Neuron (in vitro differentiated cells): ENCODE results near the gene TEAD4.
A peak's percentile ranks its signal among the peaks of the same experiment; 100 is the strongest.

Source experiments
- H2AFZ ChIP-seq: one replicate; pipeline ENCODE4 v1.6.1; 2013; ENCODE audit warnings: low read depth, mild to moderate bottlenecking, inconsistent platforms, low read length, moderate library complexity
- H3K27me3 ChIP-seq: one replicate; pipeline ENCODE4 v1.6.1; 2013; ENCODE audit warnings: low read length; ENCODE audit not compliant: insufficient read depth
- H3K36me3 ChIP-seq: one replicate; pipeline ENCODE4 v1.6.1; 2013; ENCODE audit warnings: low read length; ENCODE audit not compliant: insufficient read depth
- H3K4me1 ChIP-seq: one replicate; pipeline ENCODE4 v1.6.1; 2013; ENCODE audit warnings: low read length; ENCODE audit not compliant: insufficient read depth
- H3K4me3 ChIP-seq: 2 replicates; pipeline ENCODE4 v1.5.1; 2013; ENCODE audit warnings: mild to moderate bottlenecking, low read length, moderate library complexity
- H3K9me3 ChIP-seq: one replicate; pipeline ENCODE4 v1.6.1; 2013; ENCODE audit warnings: low read length

Gene TEAD4

GRCh38 chr12:3078086-3078820, 119.1 kb downstream of the TEAD4 start:
- Histone ChIP-seq H3K4me3 (peak overlapping the region; percentile 78), H3K27me3 (peaks cover 2% of the 10 kb centered on the region), H2AFZ (no peak overlapping the region), H3K4me1 (peaks cover 11% of the 10 kb centered on the region), H3K36me3 (no peaks in the 10 kb centered on the region), H3K9me3 (peaks cover 2% of the 10 kb centered on the region)

GRCh38 chr12:3081091-3081490, 121.9 kb downstream of the TEAD4 start:
- Histone ChIP-seq H3K27me3 (no peaks in the 10 kb centered on the region), H3K4me3 (no peak overlapping the region), H3K36me3 (no peaks in the 10 kb centered on the region), H3K4me1 (peaks cover 11% of the 10 kb centered on the region), H2AFZ (no peak overlapping the region), H3K9me3 (peaks cover 2% of the 10 kb centered on the region)

- no peaks in the 10 kb centered on the region for H3K36me3 ChIP-seq
- H3K9me3 ChIP-seq = peaks cover 2% of the 10 kb centered on the region
- peaks cover 5% of the 10 kb centered on the region for H3K4me1 ChIP-seq
- no peaks in the 10 kb centered on the region for H3K27me3 ChIP-seq
- no peak overlapping the region for H3K4me3 ChIP-seq
- H2AFZ ChIP-seq = no peak overlapping the region
These were observed 122.7 kb downstream of the TEAD4 start for GRCh38 chr12:3081886-3082285.

GRCh38 chr12:3083241-3083920, 124.2 kb downstream of the TEAD4 start:
- H3K36me3 ChIP-seq = no peaks in the 10 kb centered on the region
- H3K4me3 ChIP-seq = no peak overlapping the region
- no peak overlapping the region for H2AFZ ChIP-seq
- H3K27me3 ChIP-seq = no peaks in the 10 kb centered on the region
- no peaks in the 10 kb centered on the region for H3K4me1 ChIP-seq
- H3K9me3 ChIP-seq = peaks cover 2% of the 10 kb centered on the region

GRCh38 chr12:3083921-3084347, 124.7 kb downstream of the TEAD4 start:
- Histone ChIP-seq H2AFZ (no peak overlapping the region), H3K4me1 (no peaks in the 10 kb centered on the region), H3K4me3 (no peak overlapping the region), H3K9me3 (peaks cover 2% of the 10 kb centered on the region), H3K27me3 (no peaks in the 10 kb centered on the region), H3K36me3 (no peaks in the 10 kb centered on the region)

GRCh38 chr12:3084742-3085141, 125.5 kb downstream of the TEAD4 start:
- no peak overlapping the region for H2AFZ ChIP-seq
- no peaks in the 10 kb centered on the region for H3K27me3 ChIP-seq
- no peaks in the 10 kb centered on the region for H3K4me1 ChIP-seq
- no peaks in the 10 kb centered on the region for H3K36me3 ChIP-seq
- no peak overlapping the region for H3K4me3 ChIP-seq
- peaks cover 2% of the 10 kb centered on the region for H3K9me3 ChIP-seq

GRCh38 chr12:3085341-3086139, 126.3 kb downstream of the TEAD4 start:
- Histone ChIP-seq H3K27me3 (no peaks in the 10 kb centered on the region), H3K36me3 (no peaks in the 10 kb centered on the region), H2AFZ (no peak overlapping the region), H3K4me3 (no peak overlapping the region), H3K4me1 (peaks cover 2% of the 10 kb centered on the region), H3K9me3 (peaks cover 2% of the 10 kb centered on the region)

GRCh38 chr12:3086211-3086610, 127.0 kb downstream of the TEAD4 start:
- peaks cover 2% of the 10 kb centered on the region for H3K9me3 ChIP-seq
- no peak overlapping the region for H3K4me3 ChIP-seq
- H2AFZ ChIP-seq = no peak overlapping the region
- peaks cover 8% of the 10 kb centered on the region for H3K4me1 ChIP-seq
- H3K36me3 ChIP-seq = no peaks in the 10 kb centered on the region
- no peaks in the 10 kb centered on the region for H3K27me3 ChIP-seq

GRCh38 chr12:3086729-3087323, 127.6 kb downstream of the TEAD4 start:
- peaks cover 2% of the 10 kb centered on the region for H3K9me3 ChIP-seq
- H3K4me3 ChIP-seq = no peak overlapping the region
- H3K4me1 ChIP-seq = peaks cover 14% of the 10 kb centered on the region
- no peak overlapping the region for H2AFZ ChIP-seq
- no peaks in the 10 kb centered on the region for H3K36me3 ChIP-seq
- H3K27me3 ChIP-seq = no peaks in the 10 kb centered on the region

- no peak overlapping the region for H3K4me3 ChIP-seq
- no peak overlapping the region for H2AFZ ChIP-seq
- H3K9me3 ChIP-seq = no peaks in the 10 kb centered on the region
- H3K36me3 ChIP-seq = no peaks in the 10 kb centered on the region
- no peaks in the 10 kb centered on the region for H3K27me3 ChIP-seq
- H3K4me1 ChIP-seq = peaks cover 19% of the 10 kb centered on the region
These were observed 128.8 kb downstream of the TEAD4 start for GRCh38 chr12:3087758-3088650.

GRCh38 chr12:3089588-3089987, 130.4 kb downstream of the TEAD4 start:
- no peaks in the 10 kb centered on the region for H3K36me3 ChIP-seq
- H3K4me3 ChIP-seq = no peak overlapping the region
- no peak overlapping the region for H2AFZ ChIP-seq
- no peaks in the 10 kb centered on the region for H3K27me3 ChIP-seq
- H3K9me3 ChIP-seq = no peaks in the 10 kb centered on the region
- peaks cover 19% of the 10 kb centered on the region for H3K4me1 ChIP-seq
